ENCODE results near the gene CEP78. TPM values are rescaled to one million over a fixed set of nuclear protein-coding genes. Genes with fewer than 3 reads are reported as not detected.

Gene CEP78

Small RNA genes lying within 50 kb of the gene (small RNA-seq; reads per million reads assigned to genes)
- not detected for gene AL353705.4 (ENCODE audit: low read depth)
